ENCODE measurements around the gene RAC2. TPM values are rescaled to one million over a fixed set of nuclear protein-coding genes. Genes with fewer than 3 reads are reported as not detected.
"Not testable (repeated sequence)": the region's sequence is repeated elsewhere in the genome, so short reads cannot be mapped to it uniquely, and the experiment has no call there.

The RAC2 gene
- total and polyA plus RNA-seq, 5 experiments from 2014 or later = 295 to 1,115 (median 740) TPM

- Mint-ChIP-seq H3K36me3 (peaks cover 9 to 55% (median 32%) of the 10 kb centered on the region in 3 donors), H3K27ac (peak overlapping the region; percentile 86 to 100 (median 98)), H3K4me1 (peaks cover 51 to 86% (median 83%) of the 10 kb centered on the region in 4 donors), H3K27me3 (no peaks in the 10 kb centered on the region), H3K4me3 (peak overlapping the region; percentile 80 to 99 (median 98)), H3K9me3 (no peaks in the 10 kb centered on the region)
- DNase-seq = no peak
- POLR2A ChIA-PET = interaction anchor here (0.8 to 27.3 kb wide), 10 partner anchors 9 to 246 kb away, joined by 3 to 1090 read pairs (median 5); partner anchors contain the start of genes MFNG and SSTR3
- no peak for ATAC-seq
These were observed 3.7 kb downstream of the RAC2 start for GRCh38 chr22:37240240-37240940.

DNA sequence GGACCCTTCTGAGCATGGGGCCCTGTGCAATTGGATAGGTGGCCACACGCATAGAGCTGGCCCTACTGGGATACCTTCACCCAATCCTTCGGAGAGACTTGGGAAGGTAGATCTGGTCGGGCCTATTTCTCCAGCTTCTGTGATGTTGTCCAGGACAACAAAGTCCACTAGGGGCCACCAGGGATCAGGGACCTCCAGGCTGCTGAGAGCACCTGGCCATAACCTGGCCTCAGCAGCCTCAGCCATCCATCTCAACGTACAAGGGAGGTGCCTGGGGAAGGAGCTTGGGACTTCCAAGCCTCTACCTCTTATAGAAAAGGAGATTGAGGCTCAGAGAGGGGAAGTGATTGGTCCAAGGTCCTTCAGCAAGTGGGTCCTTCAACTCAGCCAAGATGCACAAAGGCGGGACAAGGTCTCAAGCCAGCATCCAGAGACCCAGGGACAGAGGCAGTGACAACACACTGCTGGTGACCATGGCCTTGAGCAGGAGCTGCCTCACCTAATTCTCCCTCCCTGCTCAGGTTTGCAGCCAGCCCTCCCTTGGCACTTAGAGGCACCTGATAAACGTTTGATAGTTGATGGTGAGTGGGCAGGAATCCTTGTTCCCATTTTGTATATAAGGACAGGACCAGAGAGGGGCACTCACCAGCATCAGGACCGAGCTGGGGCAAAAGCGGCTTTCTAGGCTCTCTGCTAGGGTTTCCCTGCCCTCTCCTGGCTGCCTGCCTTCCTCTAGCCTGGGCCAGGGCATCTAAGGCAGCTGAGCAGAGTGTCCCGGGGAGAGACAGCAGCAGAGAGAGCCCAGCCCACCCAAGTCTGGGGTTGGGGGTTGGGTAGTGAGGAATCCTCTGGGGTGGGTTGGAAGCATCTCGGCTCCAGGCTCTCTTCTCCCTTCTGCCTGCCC is 4.5 kb downstream of the RAC2 start:
- no peaks in the 10 kb centered on the region for H3K27me3 Mint-ChIP-seq
- peaks cover 9 to 63% (median 35%) of the 10 kb centered on the region in 3 donors for H3K36me3 Mint-ChIP-seq
- peaks cover 55 to 90% (median 83%) of the 10 kb centered on the region in 4 donors for H3K4me1 Mint-ChIP-seq
- peak overlapping the region; percentile 97 to 100 (median 98) for H3K27ac Mint-ChIP-seq
- DNase-seq (no peak), ATAC-seq (no peak)
- H3K4me3 Mint-ChIP-seq = peak overlapping the region; percentile 41 to 99 (median 90)
- POLR2A ChIA-PET = interaction anchor here (0.8 to 27.3 kb wide), 9 partner anchors 8 to 247 kb away, joined by 3 to 1090 read pairs (median 8); partner anchors contain the start of genes MFNG and SSTR3
- H3K9me3 Mint-ChIP-seq = no peaks in the 10 kb centered on the region

DNA sequence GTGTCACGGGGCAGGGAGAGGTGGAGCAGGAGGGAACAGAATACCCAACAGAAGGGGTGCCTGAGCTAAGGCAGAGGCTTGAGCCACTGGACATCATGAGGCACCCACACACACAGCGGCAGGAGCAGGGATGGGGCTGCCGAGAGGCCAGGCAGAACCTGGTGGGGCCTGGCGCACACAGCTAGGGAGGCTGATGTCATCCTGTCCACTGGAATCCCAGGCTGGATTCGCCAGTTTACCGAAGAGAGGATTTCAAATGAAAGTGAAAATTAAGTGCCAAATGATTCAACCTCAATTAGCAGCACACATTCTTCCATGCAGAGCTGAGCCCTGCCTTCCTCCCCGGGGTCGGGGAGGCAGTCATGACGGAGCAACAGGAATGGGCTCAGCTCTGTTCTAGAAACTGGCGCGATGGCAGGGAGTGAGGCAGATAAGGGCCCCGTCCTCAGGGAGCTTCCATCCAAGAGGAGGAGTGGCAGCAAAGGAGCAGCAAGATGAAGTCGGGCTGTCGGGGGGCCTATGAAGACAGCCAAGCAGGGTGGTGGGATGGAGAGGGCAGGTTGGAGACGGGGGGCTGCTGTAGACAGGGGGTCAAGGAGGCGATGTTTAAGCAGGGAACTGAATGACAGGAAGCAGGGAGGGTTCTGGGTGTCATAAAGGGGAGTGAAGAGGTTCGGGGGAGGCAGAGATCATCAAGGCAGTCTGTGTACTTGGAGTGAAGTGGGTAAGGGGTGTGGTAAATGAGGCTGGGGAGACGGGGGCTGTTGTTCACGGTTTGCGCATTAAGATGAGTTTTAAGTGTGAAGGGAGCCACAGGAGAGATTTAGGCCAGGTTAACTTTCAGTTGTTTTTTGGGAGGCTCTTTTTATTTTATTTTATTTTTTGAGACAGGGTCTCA is 6.4 kb downstream of the RAC2 start:
- POLR2A ChIA-PET = interaction anchor here (0.6 to 27.3 kb wide), 19 partner anchors 6 to 1075 kb away, joined by 3 to 1090 read pairs (median 4); partner anchors contain the start of genes GGA1, IL2RB, MFNG and SSTR3
- peak overlapping the region; percentile 97 to 100 (median 98) for H3K27ac Mint-ChIP-seq
- no peaks in the 10 kb centered on the region for H3K27me3 Mint-ChIP-seq
- peaks cover 8 to 78% (median 35%) of the 10 kb centered on the region in 3 donors for H3K36me3 Mint-ChIP-seq
- peak overlapping the region; percentile 80 to 94 (median 89) for H3K4me3 Mint-ChIP-seq
- H3K4me1 Mint-ChIP-seq = peaks cover 63 to 100% (median 97%) of the 10 kb centered on the region in 4 donors
- H3K9me3 Mint-ChIP-seq = no peaks in the 10 kb centered on the region
- peak; percentile 21 to 24 for ATAC-seq
- peak in 3 of 10 donors; percentile 63 to 74 (median 68) for DNase-seq

DNA sequence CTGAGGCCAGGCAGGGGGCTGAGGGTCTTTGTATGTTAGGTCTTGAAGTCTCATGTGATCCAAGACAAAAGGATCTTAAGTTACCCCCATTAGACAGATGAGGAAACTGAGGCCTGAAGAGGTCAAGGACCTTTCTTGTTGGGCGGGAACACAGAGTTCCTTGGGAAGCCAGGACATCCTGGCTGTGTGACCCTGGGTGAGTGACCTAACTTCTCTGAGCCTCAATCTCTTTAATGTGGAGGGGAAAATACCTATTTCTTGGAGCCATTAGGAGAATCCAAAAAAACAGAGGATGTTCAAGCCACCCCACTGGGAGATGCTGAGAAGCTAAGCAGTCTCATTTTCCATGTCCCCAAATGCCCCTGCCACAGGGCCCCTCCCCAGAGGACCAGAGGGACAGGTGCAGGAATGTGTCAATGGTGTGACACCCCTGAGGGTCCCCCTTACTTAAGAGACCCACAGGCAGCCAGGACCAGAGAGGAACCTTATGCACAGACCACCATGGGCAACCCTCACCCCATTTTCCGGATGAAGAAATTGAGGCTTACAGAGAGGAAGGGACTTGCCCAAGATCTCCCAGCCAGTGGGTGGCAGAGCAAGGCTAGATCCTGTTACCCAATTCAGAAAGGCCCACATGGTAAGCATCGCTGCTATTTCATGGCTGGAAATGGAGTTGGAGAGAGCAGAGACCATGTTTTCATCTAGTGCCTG is 8.0 kb downstream of the RAC2 start:
- peaks cover 67 to 100% (median 98%) of the 10 kb centered on the region in 4 donors for H3K4me1 Mint-ChIP-seq
- H3K36me3 Mint-ChIP-seq = peaks cover 4 to 86% (median 30%) of the 10 kb centered on the region in 3 donors
- peak overlapping the region; percentile 97 to 100 (median 98) for H3K27ac Mint-ChIP-seq
- no peak for DNase-seq
- no peak for ATAC-seq
- H3K9me3 Mint-ChIP-seq = no peaks in the 10 kb centered on the region
- no peaks in the 10 kb centered on the region for H3K27me3 Mint-ChIP-seq
- POLR2A ChIA-PET = interaction anchor here (0.6 to 27.3 kb wide), 2 partner anchors 25 to 970 kb away, joined by 4 to 1090 read pairs; partner anchors contain the start of gene SSTR3
- peak overlapping the region; percentile 60 to 93 (median 79) for H3K4me3 Mint-ChIP-seq

DNA sequence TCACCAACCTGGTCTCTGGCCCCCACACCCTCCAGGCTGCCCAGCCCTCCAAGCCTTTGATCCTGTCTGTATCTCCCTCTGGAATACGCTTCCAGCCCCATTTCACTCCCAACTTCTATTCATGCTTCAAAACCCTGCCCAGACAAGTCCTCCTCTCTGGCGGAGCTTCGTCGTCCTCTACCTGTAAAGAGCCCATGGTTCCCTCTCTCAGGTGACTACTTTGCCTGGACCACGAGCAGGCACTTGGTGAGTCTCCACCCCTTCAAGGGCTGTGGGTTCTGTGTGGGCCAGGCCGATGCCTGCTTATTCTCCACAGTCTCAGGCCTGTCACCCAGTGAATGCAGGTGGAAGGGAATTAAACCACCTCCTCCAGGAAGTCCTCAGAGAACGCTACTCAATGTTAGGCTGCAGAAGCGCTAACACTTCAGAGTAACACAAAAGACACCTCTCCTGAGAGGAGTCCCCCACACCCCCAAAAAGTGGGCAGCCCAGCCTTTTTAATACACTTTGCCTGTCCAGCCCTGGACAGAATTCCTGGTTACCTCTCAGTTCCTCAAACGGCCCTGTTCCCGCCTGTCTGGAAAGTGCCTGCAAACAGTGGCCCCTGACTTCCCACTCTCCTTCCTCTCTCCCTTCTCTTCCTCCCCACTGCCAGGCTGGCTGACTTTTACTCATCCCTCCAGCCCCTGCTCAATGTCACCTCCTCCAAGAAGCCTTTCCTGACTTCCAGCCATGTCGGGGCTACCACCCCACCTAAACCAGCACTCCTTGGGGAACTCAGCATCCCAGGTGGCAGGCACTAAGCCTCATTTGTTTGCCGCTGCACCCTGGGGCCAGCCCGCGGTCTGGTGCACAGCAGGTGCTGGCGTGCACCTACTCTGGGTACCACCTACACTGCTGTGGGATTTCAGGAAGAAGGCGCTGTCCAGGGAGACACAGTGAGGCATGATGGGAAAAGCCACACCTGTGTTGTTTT is 9.0 kb downstream of the RAC2 start:
- ATAC-seq = no peak
- peak overlapping the region; percentile 62 to 93 (median 79) for H3K4me3 Mint-ChIP-seq
- peaks cover 64 to 100% (median 97%) of the 10 kb centered on the region in 4 donors for H3K4me1 Mint-ChIP-seq
- peaks cover 0 to 81% (median 24%) of the 10 kb centered on the region in 3 donors for H3K36me3 Mint-ChIP-seq
- DNase-seq = no peak
- H3K27ac Mint-ChIP-seq = peak overlapping the region; percentile 97 to 100 (median 98)
- H3K9me3 Mint-ChIP-seq = no peaks in the 10 kb centered on the region
- POLR2A ChIA-PET = interaction anchor here (8.0 to 27.3 kb wide), 2 partner anchors 6 to 24 kb away, joined by 392 to 1090 read pairs; partner anchors contain the start of genes RAC2 and SSTR3
- H3K27me3 Mint-ChIP-seq = no peaks in the 10 kb centered on the region

- H3K4me1 Mint-ChIP-seq = peaks cover 67 to 100% (median 97%) of the 10 kb centered on the region in 4 donors
- POLR2A ChIA-PET = interaction anchor here (0.6 to 27.3 kb wide), 6 partner anchors 7 to 225 kb away, joined by 3 to 1090 read pairs (median 6); partner anchors contain the start of genes RAC2 and SSTR3
- peak in 1 of 10 donors; percentile 9 for DNase-seq
- no peaks in the 10 kb centered on the region for H3K9me3 Mint-ChIP-seq
- H3K27me3 Mint-ChIP-seq = no peaks in the 10 kb centered on the region
- H3K27ac Mint-ChIP-seq = peak overlapping the region; percentile 97 to 100 (median 98)
- ATAC-seq = no peak
- H3K36me3 Mint-ChIP-seq = peaks cover 0 to 82% (median 24%) of the 10 kb centered on the region in 3 donors
- peak overlapping the region; percentile 47 to 93 (median 79) for H3K4me3 Mint-ChIP-seq
These were observed 10.1 kb downstream of the RAC2 start for GRCh38 chr22:37233751-37234631.

DNA sequence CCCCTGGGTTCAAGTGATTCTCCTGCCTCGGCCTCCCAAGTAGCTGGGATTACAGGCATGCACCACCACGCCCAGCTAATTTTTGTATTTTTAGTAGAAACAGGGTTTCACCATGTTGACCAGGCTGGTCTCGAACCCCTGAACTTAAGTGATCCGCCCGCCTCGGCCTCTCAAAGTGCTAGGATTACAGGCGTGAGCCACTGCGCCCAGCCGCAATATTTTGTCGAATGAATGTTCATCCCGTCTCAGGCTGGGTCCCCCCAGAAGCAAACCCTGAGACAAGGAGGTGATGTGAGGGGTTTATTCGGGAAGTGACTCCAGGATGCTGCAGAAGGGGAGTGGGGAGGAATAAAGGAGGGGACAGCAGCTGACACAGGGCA is 10.7 kb downstream of the RAC2 start:
- peak overlapping the region; percentile 34 to 93 (median 77) for H3K4me3 Mint-ChIP-seq
- POLR2A ChIA-PET = interaction anchor here (1.0 to 27.3 kb wide), 5 partner anchors 8 to 76 kb away, joined by 3 to 1090 read pairs (median 7); partner anchors contain the start of genes RAC2 and SSTR3
- H3K27me3 Mint-ChIP-seq, H3K9me3 Mint-ChIP-seq, DNase-seq, ATAC-seq: not testable (repeated sequence)
- H3K4me1 Mint-ChIP-seq = peaks cover 69 to 100% (median 97%) of the 10 kb centered on the region in 4 donors
- peaks cover 0 to 82% (median 26%) of the 10 kb centered on the region in 3 donors for H3K36me3 Mint-ChIP-seq
- H3K27ac Mint-ChIP-seq = peak overlapping the region; percentile 97 to 100 (median 98)

GRCh38 chr22:37232140-37232998 is 11.7 kb downstream of the RAC2 start:
- Mint-ChIP-seq H3K9me3 (no peaks in the 10 kb centered on the region), H3K27me3 (no peaks in the 10 kb centered on the region), H3K36me3 (peaks cover 0 to 79% (median 26%) of the 10 kb centered on the region in 3 donors), H3K27ac (peak overlapping the region; percentile 97 to 100 (median 98)), H3K4me1 (peaks cover 64 to 98% (median 97%) of the 10 kb centered on the region in 4 donors), H3K4me3 (peak overlapping the region; percentile 50 to 95 (median 88))
- no peak for ATAC-seq
- POLR2A ChIA-PET = interaction anchor here (0.7 to 27.3 kb wide), 11 partner anchors 9 to 456 kb away, joined by 3 to 1090 read pairs (median 13); partner anchors contain the start of genes MFNG, RAC2 and SSTR3
- no peak for DNase-seq
